Measurements from ENCODE around the gene MVP. TPM values are rescaled to one million over a fixed set of nuclear protein-coding genes. Genes with fewer than 3 reads are reported as not detected.
A peak's percentile ranks its signal among the peaks of the same experiment; 100 is the strongest.

The MVP gene
- total RNA-seq, 2 donors from 2014 or later: 3.0 to 8.0 TPM

DNA sequence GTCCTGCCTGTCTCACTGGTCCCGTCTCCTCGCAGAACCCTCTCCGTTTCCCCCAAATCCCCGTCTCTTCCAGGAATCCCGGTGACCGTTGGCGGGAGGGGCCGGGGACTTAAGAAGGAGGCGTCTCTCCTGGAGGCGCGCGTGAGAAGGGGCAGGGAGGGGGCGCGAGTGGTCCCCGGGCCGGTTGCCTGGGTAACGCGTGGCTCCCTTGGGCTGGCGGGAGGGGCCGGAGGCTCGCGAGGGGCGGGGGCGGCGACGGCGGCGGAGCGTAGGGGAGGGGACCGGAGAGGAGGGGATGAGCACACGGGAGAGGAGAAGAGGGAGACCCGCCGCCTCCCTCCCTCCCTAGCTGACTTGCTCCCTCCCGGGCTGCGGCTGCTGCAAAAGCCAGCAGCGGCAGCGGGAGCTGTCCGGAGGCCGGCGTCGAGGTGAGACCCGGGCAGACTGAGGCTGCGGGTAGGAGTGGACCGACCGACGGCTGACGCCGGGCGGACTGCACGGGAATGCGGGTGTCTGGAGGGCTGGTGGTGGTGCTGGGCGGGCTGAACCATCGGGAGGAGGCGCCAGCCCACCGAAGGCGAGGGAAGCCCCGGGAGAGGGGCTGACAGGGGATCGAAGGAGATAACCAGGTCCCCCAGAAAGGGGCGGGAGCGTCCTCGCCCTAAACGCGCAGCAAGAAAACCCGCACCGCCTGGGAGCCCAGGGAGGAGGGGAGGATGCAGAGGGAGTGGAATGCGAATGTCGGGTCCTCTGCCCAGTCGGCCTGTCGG lies 8.2 kb upstream of the MVP start, which contains the start of gene PRRT2:
Gene PRRT2, plus strand, starts transcription at position 298 of the 770 bp plus-strand sequence. CDS start 862 bp downstream, outside the sequence.
- WGBS, 2 experiments (ENCODE audit: insufficient coverage in 1 of 2, insufficient read length in 1 of 2): 1 to 3% methylated on average over 14 to 64 of the region's 69 CpGs
- Histone ChIP-seq H3K4me1 (ENCODE audit: control insufficient read depth, insufficient read depth, low read length) (peaks cover 24% of the 10 kb centered on the region), H3K27me3 (ENCODE audit: control insufficient read depth, insufficient read depth, low read length, poor library complexity, severe bottlenecking) (no peaks in the 10 kb centered on the region), H3K4me3 (ENCODE audit: low read length) (peak within 1 kb of the TSS; percentile 85), H3K36me3 (ENCODE audit: control insufficient read depth, insufficient read depth, low read length) (peaks cover 25% of the 10 kb centered on the region), H3K9me3 (ENCODE audit: control insufficient read depth, low read length) (no peaks in the 10 kb centered on the region), H3K27ac (ENCODE audit: low read depth, low read length) (peak within 1 kb of the TSS; percentile 82), H3K9ac (ENCODE audit: extremely low read depth, low read length, poor library complexity, severe bottlenecking) (peak within 1 kb of the TSS; percentile 30)
- TF ChIP-seq, protein P1, sequence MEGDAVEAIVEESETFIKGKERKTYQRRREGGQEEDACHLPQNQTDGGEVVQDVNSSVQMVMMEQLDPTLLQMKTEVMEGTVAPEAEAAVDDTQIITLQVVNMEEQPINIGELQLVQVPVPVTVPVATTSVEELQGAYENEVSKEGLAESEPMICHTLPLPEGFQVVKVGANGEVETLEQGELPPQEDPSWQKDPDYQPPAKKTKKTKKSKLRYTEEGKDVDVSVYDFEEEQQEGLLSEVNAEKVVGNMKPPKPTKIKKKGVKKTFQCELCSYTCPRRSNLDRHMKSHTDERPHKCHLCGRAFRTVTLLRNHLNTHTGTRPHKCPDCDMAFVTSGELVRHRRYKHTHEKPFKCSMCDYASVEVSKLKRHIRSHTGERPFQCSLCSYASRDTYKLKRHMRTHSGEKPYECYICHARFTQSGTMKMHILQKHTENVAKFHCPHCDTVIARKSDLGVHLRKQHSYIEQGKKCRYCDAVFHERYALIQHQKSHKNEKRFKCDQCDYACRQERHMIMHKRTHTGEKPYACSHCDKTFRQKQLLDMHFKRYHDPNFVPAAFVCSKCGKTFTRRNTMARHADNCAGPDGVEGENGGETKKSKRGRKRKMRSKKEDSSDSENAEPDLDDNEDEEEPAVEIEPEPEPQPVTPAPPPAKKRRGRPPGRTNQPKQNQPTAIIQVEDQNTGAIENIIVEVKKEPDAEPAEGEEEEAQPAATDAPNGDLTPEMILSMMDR (conservative IDR thresholded peaks at IDR 0.05): no peak
- peaks cover 48% of the 10 kb centered on the region for H3K4me1 Mint-ChIP-seq
- H3K9me3 Mint-ChIP-seq: no peaks in the 10 kb centered on the region
- H3K27ac Mint-ChIP-seq: peak within 1 kb of the TSS; percentile 92
- H3K4me3 Mint-ChIP-seq: peak within 1 kb of the TSS; percentile 67
- DNase-seq: peak; percentile 87
- peaks cover 22% of the 10 kb centered on the region for H3K36me3 Mint-ChIP-seq (ENCODE audit: low read depth)
- peaks cover 11% of the 10 kb centered on the region for H3K27me3 Mint-ChIP-seq (ENCODE audit: insufficient read depth)

DNA sequence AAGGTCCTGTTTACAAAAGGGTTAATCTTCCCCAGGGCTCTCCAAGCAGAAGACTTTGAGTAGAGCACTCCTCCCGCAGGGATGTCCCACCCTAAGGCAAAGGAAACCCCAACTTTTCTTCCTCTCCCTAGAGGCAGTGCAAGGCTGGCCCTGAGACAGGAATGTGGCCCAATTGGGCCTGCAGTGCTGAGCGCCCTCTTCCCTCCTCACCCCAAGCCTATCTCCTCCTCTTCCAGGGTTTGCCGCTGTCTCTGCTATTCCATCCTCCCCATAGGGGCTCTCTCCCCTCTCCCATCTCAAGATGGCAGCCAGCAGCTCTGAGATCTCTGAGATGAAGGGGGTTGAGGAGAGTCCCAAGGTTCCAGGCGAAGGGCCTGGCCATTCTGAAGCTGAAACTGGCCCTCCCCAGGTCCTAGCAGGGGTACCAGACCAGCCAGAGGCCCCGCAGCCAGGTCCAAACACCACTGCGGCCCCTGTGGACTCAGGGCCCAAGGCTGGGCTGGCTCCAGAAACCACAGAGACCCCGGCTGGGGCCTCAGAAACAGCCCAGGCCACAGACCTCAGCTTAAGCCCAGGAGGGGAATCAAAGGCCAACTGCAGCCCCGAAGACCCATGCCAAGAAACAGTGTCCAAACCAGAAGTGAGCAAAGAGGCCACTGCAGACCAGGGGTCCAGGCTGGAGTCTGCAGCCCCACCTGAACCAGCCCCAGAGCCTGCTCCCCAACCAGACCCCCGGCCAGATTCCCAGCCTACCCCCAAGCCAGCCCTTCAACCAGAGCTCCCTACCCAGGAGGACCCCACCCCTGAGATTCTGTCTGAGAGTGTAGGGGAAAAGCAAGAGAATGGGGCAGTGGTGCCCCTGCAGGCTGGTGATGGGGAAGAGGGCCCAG lies 7.3 kb upstream of the MVP start:
- Histone ChIP-seq H3K4me3 (ENCODE audit: low read length) (peak overlapping the region; percentile 85), H3K36me3 (ENCODE audit: control insufficient read depth, insufficient read depth, low read length) (peaks cover 29% of the 10 kb centered on the region), H3K9ac (ENCODE audit: extremely low read depth, low read length, poor library complexity, severe bottlenecking) (no peak overlapping the region), H3K4me1 (ENCODE audit: control insufficient read depth, insufficient read depth, low read length) (peaks cover 23% of the 10 kb centered on the region), H3K27ac (ENCODE audit: low read depth, low read length) (peak overlapping the region; percentile 66), H3K9me3 (ENCODE audit: control insufficient read depth, low read length) (no peaks in the 10 kb centered on the region), H3K27me3 (ENCODE audit: control insufficient read depth, insufficient read depth, low read length, poor library complexity, severe bottlenecking) (no peaks in the 10 kb centered on the region)
- Mint-ChIP-seq H3K4me3 (peak overlapping the region; percentile 67), H3K4me1 (peaks cover 50% of the 10 kb centered on the region), H3K36me3 (ENCODE audit: low read depth) (peaks cover 20% of the 10 kb centered on the region), H3K27ac (no peak overlapping the region), H3K27me3 (ENCODE audit: insufficient read depth) (peaks cover 11% of the 10 kb centered on the region), H3K9me3 (no peaks in the 10 kb centered on the region)
- TF ChIP-seq, protein P1 (conservative IDR thresholded peaks at IDR 0.05): no peak
- WGBS, 2 experiments (ENCODE audit: insufficient coverage in 1 of 2, insufficient read length in 1 of 2): 74 to 77% methylated on average over 4 to 9 of the region's 9 CpGs
- DNase-seq: no peak

DNA sequence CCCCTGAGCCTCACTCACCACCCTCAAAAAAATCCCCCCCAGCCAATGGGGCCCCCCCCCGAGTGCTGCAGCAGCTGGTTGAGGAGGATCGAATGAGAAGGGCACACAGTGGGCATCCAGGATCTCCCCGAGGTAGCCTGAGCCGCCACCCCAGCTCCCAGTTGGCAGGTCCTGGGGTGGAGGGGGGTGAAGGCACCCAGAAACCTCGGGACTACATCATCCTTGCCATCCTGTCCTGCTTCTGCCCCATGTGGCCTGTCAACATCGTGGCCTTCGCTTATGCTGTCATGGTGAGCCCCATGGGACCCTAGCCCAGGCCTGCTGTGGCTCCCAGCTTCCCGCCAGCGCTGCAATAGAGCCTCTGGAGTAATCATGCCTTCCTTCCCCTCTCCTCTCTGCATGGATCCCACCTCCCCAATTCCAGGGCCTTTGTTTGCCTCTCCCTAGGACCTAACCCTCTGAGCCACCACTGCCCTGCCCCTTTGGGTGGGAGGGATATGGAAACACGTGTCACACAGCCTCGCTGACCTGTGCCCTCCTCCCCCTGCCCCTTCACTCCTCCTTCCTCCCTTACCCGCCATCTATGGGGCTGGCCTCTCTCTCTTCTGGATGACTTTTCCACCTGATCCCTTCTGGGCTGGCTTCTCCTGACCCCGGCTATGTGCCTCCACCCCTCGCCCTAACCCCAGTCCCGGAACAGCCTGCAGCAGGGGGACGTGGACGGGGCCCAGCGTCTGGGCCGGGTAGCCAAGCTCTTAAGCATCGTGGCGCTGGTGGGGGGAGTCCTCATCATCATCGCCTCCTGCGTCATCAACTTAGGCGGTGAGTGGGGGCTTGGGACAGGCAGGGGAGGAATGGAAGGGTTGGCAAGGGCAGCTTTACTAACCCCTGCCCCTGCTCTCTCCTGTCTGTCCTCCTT lies 6.4 kb upstream of the MVP start:
- Mint-ChIP-seq H3K4me1 (peaks cover 46% of the 10 kb centered on the region), H3K9me3 (no peaks in the 10 kb centered on the region), H3K27me3 (ENCODE audit: insufficient read depth) (peaks cover 11% of the 10 kb centered on the region), H3K27ac (no peak overlapping the region), H3K36me3 (ENCODE audit: low read depth) (peaks cover 20% of the 10 kb centered on the region), H3K4me3 (peak overlapping the region; percentile 10)
- peak overlapping the region; percentile 58 for H3K27ac ChIP-seq (ENCODE audit: low read depth, low read length)
- no peak overlapping the region for H3K9ac ChIP-seq (ENCODE audit: extremely low read depth, low read length, poor library complexity, severe bottlenecking)
- H3K27me3 ChIP-seq (ENCODE audit: control insufficient read depth, insufficient read depth, low read length, poor library complexity, severe bottlenecking): no peaks in the 10 kb centered on the region
- WGBS, 2 experiments (ENCODE audit: insufficient coverage in 1 of 2, insufficient read length in 1 of 2): 70 to 72% methylated on average over 19 to 22 of the region's 24 CpGs
- no peaks in the 10 kb centered on the region for H3K9me3 ChIP-seq (ENCODE audit: control insufficient read depth, low read length)
- DNase-seq: no peak
- peaks cover 14% of the 10 kb centered on the region for H3K4me1 ChIP-seq (ENCODE audit: control insufficient read depth, insufficient read depth, low read length)
- TF ChIP-seq, protein P1 (conservative IDR thresholded peaks at IDR 0.05): no peak
- no peak overlapping the region for H3K4me3 ChIP-seq (ENCODE audit: low read length)
- H3K36me3 ChIP-seq (ENCODE audit: control insufficient read depth, insufficient read depth, low read length): peaks cover 29% of the 10 kb centered on the region

Data from endodermal cell (in vitro differentiated cells).